ENCODE results near the gene HOXD9.
A peak's percentile ranks its signal among the peaks of the same experiment; 100 is the strongest.

Gene HOXD9

GRCh38 chr2:176171351-176172006 is 49.0 kb downstream of the HOXD9 start:
- DNase-seq = no peak

GRCh38 chr2:176172007-176172894 is 49.7 kb downstream of the HOXD9 start:
- no peak for DNase-seq

GRCh38 chr2:176172895-176173566 is 50.5 kb downstream of the HOXD9 start:
- no peak for DNase-seq

GRCh38 chr2:176173567-176174381 is 51.3 kb downstream of the HOXD9 start:
- DNase-seq = no peak

- DNase-seq = peak; percentile 50
These were observed 51.9 kb downstream of the HOXD9 start for GRCh38 chr2:176174382-176174823.

Measured in kidney glomerular epithelial cell (primary cell).